Neural cell (in vitro differentiated cells): ENCODE results near the gene CCDC127. TPM values are rescaled to one million over a fixed set of nuclear protein-coding genes. Genes with fewer than 3 reads are reported as not detected.

Experiments
- H2AFZ ChIP-seq: fragments of 200-600, 300-800 bp; sonication (generic), shearing (Covaris generic); 2 replicates; pipeline ENCODE4 v1.6.0; 2014; ENCODE audit warnings: low read depth, mild to moderate bottlenecking, antibody characterized with exemption, low read length, moderate library complexity
- H3F3A ChIP-seq: fragments of 200-600 bp; shearing (Covaris generic); 2 replicates; pipeline ENCODE4 v1.6.1; 2016; ENCODE audit warnings: mild to moderate bottlenecking, moderate library complexity, mixed read lengths, antibody characterized with exemption, low read length; ENCODE audit not compliant: insufficient read depth, poor library complexity, severe bottlenecking
- H3K27ac ChIP-seq: fragments of 200-600, 300-800 bp; sonication (generic), shearing (Covaris generic); 2 replicates; pipeline ENCODE4 v1.5.1; 2014; ENCODE audit warnings: mild to moderate bottlenecking, low read length, moderate library complexity
- H3K27me3 ChIP-seq: fragments of 300-800, 200-600 bp; sonication (generic), shearing (Covaris generic); 2 replicates; pipeline ENCODE4 v1.6.0; 2014; ENCODE audit warnings: mild to moderate bottlenecking, low read depth, low read length, moderate library complexity; ENCODE audit not compliant: insufficient read depth
- H3K36me3 ChIP-seq: fragments of 300-800, 200-600 bp; sonication (generic), shearing (Covaris generic); 2 replicates; pipeline ENCODE4 v1.5.1; 2014; ENCODE audit warnings: mild to moderate bottlenecking, antibody characterized with exemption, low read length, moderate library complexity; ENCODE audit not compliant: insufficient read depth
- H3K4me2 ChIP-seq: fragments of 300-800, 200-600 bp; sonication (generic), shearing (Covaris generic); 2 replicates; pipeline ENCODE4 v1.6.0; 2014; ENCODE audit warnings: mild to moderate bottlenecking, low read length
- H3K4me3 ChIP-seq: fragments of 300-800, 200-600 bp; sonication (generic), shearing (Covaris generic); 2 replicates; pipeline ENCODE4 v1.5.1; 2014; ENCODE audit warnings: mild to moderate bottlenecking, low read length, moderate library complexity
- H3K79me2 ChIP-seq: fragments of 200-600 bp; shearing (Covaris generic); replicated peaks from 2 replicates; pipeline ENCODE4 v1.6.0; 2014; ENCODE audit warnings: mild to moderate bottlenecking, low read length, moderate library complexity; ENCODE audit not compliant: insufficient read depth
- H3K9ac ChIP-seq: fragments of 300-800, 200-600 bp; sonication (generic), shearing (Covaris generic); 2 replicates; pipeline ENCODE4 v1.6.1; 2016; ENCODE audit warnings: mild to moderate bottlenecking, low read length, mixed read lengths
- H3K9me2 ChIP-seq: fragments of 200-600 bp; shearing (Covaris generic); 2 replicates; pipeline ENCODE4 v1.6.1; 2016; ENCODE audit warnings: mild to moderate bottlenecking, low read length, mixed read lengths; ENCODE audit not compliant: insufficient read depth
- H3K9me3 ChIP-seq: fragments of 200-600, 300-800 bp; sonication (generic), shearing (Covaris generic); 2 replicates; pipeline ENCODE4 v1.6.1; 2016; ENCODE audit warnings: mild to moderate bottlenecking, mixed run types, low read length, moderate library complexity, mixed read lengths
- H4K20me1 ChIP-seq: fragments of 200-600 bp; shearing (Covaris generic); 2 replicates; pipeline ENCODE4 v1.6.1; 2016; ENCODE audit warnings: mild to moderate bottlenecking, mixed run types; ENCODE audit not compliant: insufficient read depth
- CTCF ChIP-seq: fragments of 450-650 bp; IDR thresholded peaks from 2 replicates; pipeline ENCODE4 v1.5.1; 2014; ENCODE audit warnings: antibody characterized with exemption, mild to moderate bottlenecking, moderate library complexity; ENCODE audit not compliant: poor library complexity, severe bottlenecking
- EP300 ChIP-seq: fragments of 450-650 bp; conservative IDR thresholded peaks from 2 replicates; pipeline ENCODE4 v1.6.1; 2014; ENCODE audit warnings: antibody characterized with exemption, mild to moderate bottlenecking, moderate library complexity; ENCODE audit not compliant: poor library complexity, severe bottlenecking
- EZH2 ChIP-seq: fragments of 200-600, 300-800 bp; shearing (Covaris generic), sonication (generic); IDR thresholded peaks from 2 replicates; pipeline ENCODE4 v1.6.1; 2014; ENCODE audit warnings: antibody characterized with exemption, low read length, borderline replicate concordance, mild to moderate bottlenecking; ENCODE audit not compliant: insufficient read depth, poor library complexity, severe bottlenecking
- MXI1 ChIP-seq: fragments of 450-650 bp; conservative IDR thresholded peaks from 2 replicates; pipeline ENCODE4 v1.6.1; 2014; ENCODE audit warnings: antibody characterized with exemption, mild to moderate bottlenecking; ENCODE audit not compliant: poor library complexity, severe bottlenecking
- POLR2AphosphoS5 ChIP-seq: IDR thresholded peaks from 2 replicates; pipeline ENCODE4 v1.6.1; 2012
- RAD21 ChIP-seq: fragments of 450-650 bp; conservative IDR thresholded peaks from 2 replicates; pipeline ENCODE4 v1.6.1; 2014; ENCODE audit warnings: antibody characterized with exemption, mild to moderate bottlenecking, moderate library complexity
- REST ChIP-seq: IDR thresholded peaks from 2 replicates; pipeline ENCODE4 v1.6.1; 2012; ENCODE audit warnings: borderline replicate concordance
- SMC3 ChIP-seq: fragments of 450-650 bp; conservative IDR thresholded peaks from 2 replicates; pipeline ENCODE4 v1.6.1; 2014; ENCODE audit warnings: antibody characterized with exemption, mild to moderate bottlenecking, moderate library complexity; ENCODE audit not compliant: poor library complexity
- TAF1 ChIP-seq: IDR thresholded peaks from 2 replicates; pipeline ENCODE4 v1.6.1; 2012; ENCODE audit warnings: low read depth
- polyA plus RNA-seq: library from polyadenylated mRNA; depleted of rRNA; stranded (reverse); fragments of >200 nt; gene quantifications from 2 replicates; pipeline ENCODE4 v1.2.3, GENCODE V29; 2014

CCDC127 gene
- polyA plus RNA-seq, 1 donor from 2014 or later, result 5.4 TPM

GRCh38 chr5:204462-204861, 13.5 kb downstream of the CCDC127 start:
- no peaks in the 10 kb centered on the region for H3K9me2 ChIP-seq
- H3K36me3 ChIP-seq, result no peaks in the 10 kb centered on the region
- H4K20me1 ChIP-seq, result no peaks in the 10 kb centered on the region
- no peak for TF ChIP-seq REST
- TF ChIP-seq TAF1, result no peak
- no peak for TF ChIP-seq RAD21
- TF ChIP-seq SMC3, result no peak
- TF ChIP-seq CTCF, result no peak
- no peak for TF ChIP-seq EZH2
- TF ChIP-seq EP300, result no peak
- TF ChIP-seq MXI1, result no peak
- TF ChIP-seq POLR2AphosphoS5, result no peak
- H2AFZ ChIP-seq, result no peak overlapping the region
- H3K4me3 ChIP-seq, result no peak overlapping the region
- no peak overlapping the region for H3K9ac ChIP-seq
- no peaks in the 10 kb centered on the region for H3K9me3 ChIP-seq
- no peak overlapping the region for H3K4me2 ChIP-seq
- no peaks in the 10 kb centered on the region for H3K27me3 ChIP-seq
- no peaks in the 10 kb centered on the region for H3F3A ChIP-seq
- no peak overlapping the region for H3K27ac ChIP-seq
- peaks cover 13% of the 10 kb centered on the region for H3K79me2 ChIP-seq

GRCh38 chr5:204001-204400, 14.0 kb downstream of the CCDC127 start:
- no peaks in the 10 kb centered on the region for H3K36me3 ChIP-seq
- no peaks in the 10 kb centered on the region for H4K20me1 ChIP-seq

More at GRCh38 chr5:204001-204400, 14.0 kb downstream of the CCDC127 start:
- H3F3A ChIP-seq, result no peaks in the 10 kb centered on the region
- H3K27me3 ChIP-seq, result no peaks in the 10 kb centered on the region
- no peaks in the 10 kb centered on the region for H3K9me3 ChIP-seq
- H3K9me2 ChIP-seq, result no peaks in the 10 kb centered on the region
- no peak overlapping the region for H3K4me3 ChIP-seq
- no peak overlapping the region for H3K9ac ChIP-seq
- H2AFZ ChIP-seq, result no peak overlapping the region
- H3K4me2 ChIP-seq, result no peak overlapping the region
- H3K79me2 ChIP-seq, result peaks cover 13% of the 10 kb centered on the region
- TF ChIP-seq MXI1 (no peak), EZH2 (no peak), TAF1 (no peak), SMC3 (no peak), CTCF (no peak), RAD21 (no peak), REST (no peak), POLR2AphosphoS5 (no peak), EP300 (no peak)
- no peak overlapping the region for H3K27ac ChIP-seq
